GM21423 (cell line): ENCODE measurements around the gene CC2D2A.
"Not testable (repeated sequence)": the region's sequence is repeated elsewhere in the genome, so short reads cannot be mapped to it uniquely, and the experiment has no call there.

Experiments
- ATAC-seq: cut with Tn5 transposase; IDR thresholded peaks from one replicate; pipeline ENCODE4 v1.9.1; 2021; ENCODE audit warnings: mild to moderate bottlenecking, moderate library complexity; ENCODE audit not compliant: unreplicated experiment

CC2D2A gene

DNA sequence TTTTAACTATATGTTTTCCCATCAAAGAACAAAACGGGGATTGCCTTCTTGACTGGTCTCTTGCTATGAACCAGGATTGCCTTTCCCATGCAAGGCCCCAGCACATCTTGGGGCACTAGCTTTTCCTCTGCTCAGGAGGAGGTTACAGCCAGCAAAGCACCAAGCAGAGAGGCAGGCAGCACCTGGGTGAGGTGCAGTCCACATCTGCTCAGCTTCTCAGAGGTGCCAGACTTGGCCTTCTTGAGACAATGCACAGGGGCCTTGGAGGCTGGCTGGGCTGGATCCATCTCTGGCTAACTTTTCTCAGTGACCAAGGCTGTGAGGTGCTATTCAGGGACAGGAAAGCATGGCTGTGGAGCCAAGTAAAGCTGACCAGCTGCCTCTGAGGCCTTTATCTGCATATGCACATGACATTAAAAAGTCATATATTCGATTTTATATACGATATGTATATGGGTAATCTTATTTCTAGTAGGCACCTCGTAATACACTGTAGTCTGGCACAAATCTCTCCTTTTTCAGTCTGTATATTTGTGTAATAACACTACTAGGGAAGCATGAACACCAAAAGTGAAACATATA, 86.9 kb downstream of the CC2D2A start:
- no peak for ATAC-seq

DNA sequence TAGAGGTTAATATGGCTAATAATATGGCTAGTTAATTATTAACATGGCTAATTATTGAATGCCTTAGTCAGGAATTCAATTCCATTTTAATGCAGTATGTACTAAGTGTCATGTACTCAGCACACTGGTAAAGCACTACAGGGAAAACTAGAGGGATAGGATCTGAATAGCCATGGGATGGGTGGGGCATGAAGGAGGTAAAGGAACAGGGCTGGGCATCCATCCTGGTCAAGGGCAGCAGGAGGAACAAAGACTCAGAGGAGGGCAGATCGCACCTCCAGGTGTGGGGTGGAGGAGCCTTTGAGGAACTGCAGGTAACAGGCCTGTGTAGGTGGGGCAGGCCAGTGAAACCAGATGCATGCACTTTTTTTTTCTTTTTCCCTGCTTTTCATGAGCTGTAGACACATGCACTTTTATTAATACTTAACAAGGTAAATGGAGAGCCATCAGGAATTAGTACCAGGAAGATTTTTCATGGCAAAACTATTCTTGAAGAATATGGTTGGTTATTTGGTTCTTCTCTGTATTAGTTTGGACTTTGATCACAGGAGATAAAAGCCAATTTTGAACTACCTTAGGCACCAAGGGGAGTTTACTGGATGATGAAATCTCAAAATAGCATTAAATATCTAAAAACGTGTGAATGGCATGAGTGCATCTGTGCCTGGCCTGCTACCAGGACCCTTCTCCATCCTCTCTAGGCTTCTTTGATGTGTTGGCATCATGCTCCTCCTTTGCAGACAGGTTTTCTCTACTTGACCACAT, 88.3 kb downstream of the CC2D2A start:
- ATAC-seq: no peak

DNA sequence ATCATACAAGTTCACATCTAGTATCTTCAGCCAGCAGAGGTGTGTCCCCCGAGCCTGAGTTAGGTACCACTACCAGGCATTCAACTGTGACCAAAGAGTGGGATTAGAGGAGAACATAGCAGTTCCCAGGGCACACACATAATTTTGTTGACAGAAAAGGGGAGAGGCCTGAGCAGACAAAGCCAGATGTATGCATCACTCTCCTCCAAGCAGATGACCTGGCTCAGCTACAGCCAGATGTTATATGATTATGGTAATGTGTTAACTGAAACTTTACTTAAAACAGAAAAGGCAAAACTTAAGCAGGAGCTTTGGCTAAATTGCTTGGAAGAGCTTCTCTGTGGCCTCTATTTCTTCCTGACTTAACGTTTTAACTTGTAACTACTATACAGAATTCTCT, 88.9 kb downstream of the CC2D2A start:
- no peak for ATAC-seq

DNA sequence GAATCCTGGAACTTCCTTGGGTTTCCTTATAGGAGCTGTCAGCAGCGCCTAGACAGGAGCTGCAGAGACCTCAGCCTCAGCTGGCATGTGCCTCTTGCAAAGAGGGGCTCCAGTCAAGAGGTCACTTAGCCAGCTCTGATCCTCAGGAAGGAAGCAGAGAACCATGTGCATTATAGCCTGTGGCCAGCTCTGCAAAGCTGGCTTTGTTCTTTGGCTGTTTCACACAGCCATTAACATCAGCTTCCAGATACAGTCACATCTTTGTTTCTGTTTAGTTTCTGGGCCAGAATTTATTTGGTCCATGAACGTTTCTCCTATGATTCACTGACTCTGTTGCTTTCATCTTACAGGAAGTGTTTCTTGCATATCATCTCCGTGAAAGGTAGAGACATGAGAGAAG, 92.4 kb downstream of the CC2D2A start:
- ATAC-seq: no peak

DNA sequence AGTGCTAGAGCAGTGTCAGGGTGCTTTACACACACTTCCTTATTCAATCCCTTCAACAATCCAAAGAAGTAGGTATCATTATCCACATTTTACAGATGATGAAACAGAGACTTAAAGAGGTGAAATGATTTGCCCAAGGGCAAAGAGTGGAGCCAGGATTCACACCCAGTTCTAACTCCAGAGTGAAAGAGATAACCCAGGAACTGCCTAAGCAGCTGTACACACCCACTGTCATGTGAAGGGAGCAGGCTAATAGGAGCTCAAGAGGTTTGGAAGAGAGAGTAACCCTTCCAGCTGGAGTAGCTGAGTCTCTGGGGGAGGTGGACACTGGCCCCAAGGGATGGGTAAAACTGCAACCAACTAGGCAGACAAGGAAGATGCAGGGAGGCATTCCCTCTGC, 92.9 kb downstream of the CC2D2A start:
- ATAC-seq: no peak

DNA sequence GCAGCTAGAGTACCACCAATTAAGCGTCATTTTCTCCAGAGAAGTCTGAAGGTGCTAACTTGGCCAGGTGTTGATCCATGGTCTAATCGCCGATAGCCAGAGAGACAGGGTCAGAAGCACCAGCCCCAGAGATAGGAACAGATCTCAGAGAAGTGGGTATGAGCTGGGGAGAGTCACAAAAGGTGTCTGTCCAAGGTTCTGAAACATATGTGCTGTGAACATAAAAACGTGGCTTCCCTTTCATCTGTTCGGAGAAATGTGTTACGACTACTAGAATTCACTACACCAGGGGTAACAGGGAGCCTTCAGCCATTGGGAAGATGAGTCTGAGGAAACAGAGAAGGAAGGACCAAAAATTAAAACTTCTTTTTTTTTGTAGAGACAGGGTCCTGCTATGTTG, 94.2 kb downstream of the CC2D2A start:
- no peak for ATAC-seq

DNA sequence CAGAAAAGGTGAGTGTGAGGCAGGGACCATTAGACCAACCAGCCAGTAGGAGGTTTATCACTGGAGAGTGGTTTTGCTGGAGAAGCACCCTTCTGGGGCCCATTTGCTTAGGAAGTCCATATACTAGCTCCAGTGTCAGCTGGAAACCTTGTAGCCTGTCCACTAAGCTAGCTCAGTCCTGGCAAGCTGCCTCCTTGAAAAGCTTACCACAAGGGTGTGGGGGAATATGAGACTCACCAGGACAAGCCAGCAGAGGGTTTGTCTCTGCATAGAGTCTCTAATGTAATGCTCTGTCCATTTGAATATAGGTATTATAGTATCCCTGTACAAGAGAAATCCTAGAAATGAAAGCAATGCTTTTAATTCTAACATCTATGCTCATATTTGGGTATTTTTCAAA, 99.1 kb downstream of the CC2D2A start:
- ATAC-seq: no peak

DNA sequence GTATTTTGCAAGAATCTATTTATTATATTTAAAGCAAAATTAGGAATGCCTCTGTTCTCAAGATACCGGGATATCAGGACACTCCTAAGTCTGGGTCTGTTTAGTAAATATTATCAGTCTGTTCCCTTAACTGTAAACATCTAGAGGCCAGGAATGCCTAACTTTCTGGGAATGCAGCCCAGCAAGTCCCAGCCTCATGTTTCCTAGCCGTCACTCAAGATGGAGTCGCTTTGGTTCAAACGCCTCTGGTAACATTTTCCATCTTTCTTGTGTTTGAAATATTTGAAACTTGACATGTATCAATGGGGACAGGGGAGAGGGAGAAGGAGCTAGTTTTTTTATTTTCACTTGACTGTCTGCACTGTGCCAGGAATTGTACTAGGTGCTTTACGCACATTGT, 100.1 kb downstream of the CC2D2A start:
- no peak for ATAC-seq

DNA sequence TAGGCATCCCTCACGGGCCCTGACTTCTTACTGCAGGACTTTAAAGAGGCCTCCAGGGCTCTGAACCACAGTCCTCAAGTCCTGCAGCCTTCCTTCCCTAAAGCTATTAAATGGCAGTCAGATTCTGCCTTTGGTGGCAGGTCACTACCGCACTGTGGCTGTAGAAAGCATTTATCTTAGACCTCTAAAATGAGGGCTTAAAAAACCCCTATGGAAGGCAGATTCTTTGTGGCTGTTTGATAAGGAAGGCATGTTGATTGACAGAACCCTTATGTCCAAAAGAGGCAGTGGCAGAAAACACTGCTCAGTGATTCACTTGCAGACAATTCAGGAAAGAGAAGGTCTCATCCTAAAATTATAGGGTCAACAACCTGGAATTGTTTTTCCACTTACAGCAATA, 106.3 kb downstream of the CC2D2A start:
- no peak for ATAC-seq

DNA sequence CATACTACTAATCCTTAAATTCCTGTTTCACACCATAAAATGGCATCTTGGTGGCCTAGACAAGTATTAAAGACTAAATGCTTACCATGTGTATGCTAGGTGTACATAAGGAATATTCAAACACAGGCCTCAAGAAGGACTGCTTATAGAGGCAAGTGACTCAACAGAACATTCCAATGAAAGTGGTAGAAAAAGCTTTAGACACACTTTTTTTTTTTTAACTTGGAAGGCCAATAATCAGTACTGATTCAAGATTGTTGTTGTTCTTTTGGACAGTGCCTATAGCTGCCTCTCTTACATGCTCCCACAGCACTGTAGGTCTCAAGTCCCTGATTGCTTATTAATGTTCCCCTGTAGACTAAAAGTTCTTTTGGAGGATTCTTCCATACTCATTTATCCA, 107.8 kb downstream of the CC2D2A start:
- ATAC-seq: no peak

DNA sequence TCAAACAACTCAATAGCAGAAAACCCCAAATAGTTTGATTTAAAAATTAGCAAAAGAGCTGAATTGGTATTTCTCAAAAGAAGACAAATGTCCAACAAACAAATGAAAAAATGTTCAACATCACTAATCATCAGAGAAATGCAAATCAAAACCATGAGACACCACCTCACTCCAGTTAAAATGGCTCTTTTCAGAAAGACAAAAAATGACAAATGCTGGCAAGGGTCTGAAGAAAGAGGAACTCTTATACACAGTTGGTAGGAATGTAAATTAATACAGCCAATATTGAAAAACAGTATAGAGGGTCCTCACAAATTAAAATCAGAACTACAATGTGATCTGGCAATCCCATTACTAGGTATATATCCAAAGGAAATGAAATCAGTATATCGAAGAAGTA, 115.1 kb downstream of the CC2D2A start:
- no peak for ATAC-seq

DNA sequence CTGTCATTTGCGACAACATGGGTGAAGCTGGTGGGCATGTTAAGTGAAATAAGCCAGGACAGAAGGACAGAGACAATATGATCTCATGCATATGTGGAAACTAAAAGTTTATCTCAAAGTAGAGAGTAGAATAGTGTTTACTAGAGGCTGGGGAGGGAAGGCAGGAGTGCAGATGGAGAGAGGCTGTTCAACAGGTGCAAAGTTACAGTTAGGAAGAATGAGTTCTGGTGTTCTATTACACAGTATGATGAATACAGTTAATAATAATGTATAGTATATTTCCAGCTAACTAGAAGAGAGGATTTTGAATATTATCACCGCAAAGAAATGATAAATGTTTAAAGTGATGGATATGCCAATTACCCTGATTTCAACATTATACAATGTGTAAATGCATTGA, 115.6 kb downstream of the CC2D2A start:
- ATAC-seq: no peak

DNA sequence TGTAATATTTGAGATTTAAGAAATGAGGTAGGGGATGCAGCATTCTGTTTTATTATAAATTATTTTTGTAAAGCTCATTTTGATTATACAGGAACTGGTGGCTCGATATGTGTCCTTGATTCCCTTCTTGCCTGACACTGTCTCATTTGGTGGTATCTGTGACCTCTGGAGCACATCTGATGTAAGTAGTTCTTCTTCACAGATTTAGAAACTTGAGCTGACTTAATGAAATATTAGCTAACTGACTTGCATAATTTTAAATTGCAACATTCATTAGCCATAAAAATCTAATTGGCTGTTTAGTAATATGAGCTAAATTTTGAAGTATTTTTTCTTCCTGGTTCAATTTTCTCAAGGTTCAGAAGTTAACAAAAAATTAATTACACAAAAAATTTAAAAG, 116.4 kb downstream of the CC2D2A start:
- ATAC-seq: no peak

DNA sequence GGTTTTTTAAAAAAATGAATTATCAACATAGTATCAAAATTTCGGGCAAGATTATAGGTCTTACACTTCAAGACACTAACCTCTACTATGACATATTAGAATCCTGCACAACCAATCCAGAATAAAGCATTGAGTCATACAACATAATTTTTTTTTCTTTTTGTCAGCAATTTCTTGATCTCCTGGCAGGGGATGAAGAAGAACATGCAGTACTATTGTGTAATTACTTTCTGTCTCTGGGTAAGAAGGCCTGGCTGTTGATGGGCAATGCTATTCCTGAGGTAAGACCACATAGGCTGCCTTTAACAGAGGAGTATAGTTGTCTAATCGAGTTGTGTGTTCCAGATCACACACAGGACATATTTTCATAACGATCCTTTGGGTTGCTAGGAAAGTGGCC, 118.0 kb downstream of the CC2D2A start:
- no peak for ATAC-seq

DNA sequence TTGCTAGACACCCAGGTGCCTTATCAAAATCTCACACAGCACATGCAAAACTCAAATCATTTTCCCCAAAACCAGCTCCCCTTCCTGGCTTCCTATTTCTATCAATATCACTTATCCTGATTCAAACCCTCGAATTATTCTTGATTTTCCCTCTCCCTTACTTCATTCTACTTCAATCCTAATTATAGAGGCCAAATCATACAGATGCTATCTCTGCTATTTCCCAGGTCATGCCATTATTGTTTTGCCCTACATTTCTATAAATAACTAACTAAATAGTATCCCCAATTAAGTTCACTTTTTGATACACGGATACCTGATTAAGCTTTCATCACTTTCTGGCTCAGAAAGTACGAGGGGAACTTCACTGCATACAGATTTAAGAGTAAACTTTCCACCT, 123.1 kb downstream of the CC2D2A start:
- no peak for ATAC-seq

DNA sequence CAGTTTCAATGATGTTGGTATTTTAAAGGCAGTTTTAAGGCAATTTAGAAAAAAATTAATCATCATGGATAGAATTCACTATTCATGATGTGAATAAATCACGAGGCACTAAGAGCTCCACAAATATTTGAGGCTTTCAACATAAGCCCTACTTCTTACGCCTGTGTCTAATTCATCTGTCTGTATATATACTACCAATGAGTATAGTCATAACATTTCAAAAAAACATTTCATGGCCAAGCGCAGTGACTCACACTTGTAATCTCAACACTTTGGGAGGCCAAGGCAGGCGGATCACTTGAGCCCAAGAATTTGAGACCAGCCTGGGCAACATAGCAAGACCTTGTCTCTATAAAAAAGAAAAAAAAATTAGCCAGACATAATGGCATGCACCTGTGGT, 129.0 kb downstream of the CC2D2A start:
- no peak for ATAC-seq

DNA sequence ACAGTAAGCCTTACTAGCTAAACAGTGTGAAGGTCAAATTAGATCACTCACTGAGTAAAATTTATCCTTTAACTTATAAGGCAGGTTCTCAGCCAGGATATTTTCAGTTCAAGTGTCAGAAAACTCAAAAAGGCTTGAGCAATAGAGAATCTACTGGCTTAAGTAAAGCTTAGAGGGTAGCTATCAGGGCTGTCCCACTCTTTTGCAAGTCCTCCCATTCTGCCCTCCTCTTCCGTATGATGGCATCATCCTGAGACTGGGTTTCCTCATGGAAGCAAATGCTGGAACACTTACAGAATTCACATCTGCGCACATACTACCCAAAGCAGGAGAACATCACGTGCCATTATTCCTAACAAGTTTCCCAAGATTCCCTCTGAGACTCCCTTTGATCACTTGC, 130.5 kb downstream of the CC2D2A start:
- ATAC-seq: no peak

DNA sequence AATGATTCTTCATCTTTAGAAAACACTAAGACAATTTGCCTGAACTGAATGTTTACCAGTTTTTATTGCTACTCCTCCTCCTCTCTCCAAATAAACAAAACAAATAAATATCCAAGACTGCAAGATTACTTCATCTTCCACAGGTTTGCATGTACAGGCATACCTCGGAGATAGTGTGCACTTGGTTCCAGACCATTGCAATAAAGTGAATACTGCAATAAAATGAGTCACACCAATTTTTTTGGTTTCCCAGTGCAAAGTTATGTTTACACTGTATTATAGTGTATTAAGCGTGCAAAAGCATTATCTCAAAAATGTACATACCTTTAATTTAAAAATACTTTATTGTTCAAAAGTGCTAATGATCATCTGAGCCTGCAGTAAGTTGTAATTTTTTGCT, 132.2 kb downstream of the CC2D2A start:
- ATAC-seq: no peak

DNA sequence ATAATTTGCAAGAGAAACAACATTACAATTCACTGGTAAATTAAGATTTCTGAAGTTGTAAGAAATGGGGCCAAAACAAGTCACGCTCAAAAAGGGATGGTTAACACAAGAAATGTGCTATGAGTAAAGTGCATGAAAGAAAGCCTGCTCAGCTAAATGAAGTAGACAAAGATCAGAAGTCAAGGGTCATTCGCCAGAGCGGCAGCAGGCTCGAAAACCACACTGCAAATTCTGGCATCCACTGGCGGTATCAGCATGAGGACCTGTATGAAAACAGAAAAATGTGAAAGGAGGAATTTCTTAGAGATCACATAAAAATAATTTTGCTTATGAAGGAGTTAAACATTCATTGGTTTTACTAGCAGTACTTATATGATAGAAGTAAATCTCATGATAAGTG, 135.9 kb downstream of the CC2D2A start:
- ATAC-seq: no peak

DNA sequence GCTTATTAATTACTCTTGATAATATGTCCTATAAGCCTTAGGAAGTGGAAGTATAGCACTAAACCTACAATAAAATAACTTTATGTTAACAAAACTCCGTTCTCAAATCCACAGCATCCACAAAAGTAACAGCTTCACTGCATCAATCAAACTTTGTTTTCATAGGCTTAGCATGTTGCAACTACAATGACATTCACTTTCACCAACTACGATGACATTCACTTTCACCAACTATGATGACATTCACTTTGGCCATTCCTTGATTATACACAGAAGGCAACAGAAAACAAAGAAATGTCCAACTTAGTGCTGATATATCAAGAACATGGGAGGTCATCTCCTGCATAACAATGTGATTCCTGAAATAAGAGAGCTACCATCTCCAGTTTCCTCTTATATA, 141.2 kb downstream of the CC2D2A start:
- ATAC-seq: no peak

DNA sequence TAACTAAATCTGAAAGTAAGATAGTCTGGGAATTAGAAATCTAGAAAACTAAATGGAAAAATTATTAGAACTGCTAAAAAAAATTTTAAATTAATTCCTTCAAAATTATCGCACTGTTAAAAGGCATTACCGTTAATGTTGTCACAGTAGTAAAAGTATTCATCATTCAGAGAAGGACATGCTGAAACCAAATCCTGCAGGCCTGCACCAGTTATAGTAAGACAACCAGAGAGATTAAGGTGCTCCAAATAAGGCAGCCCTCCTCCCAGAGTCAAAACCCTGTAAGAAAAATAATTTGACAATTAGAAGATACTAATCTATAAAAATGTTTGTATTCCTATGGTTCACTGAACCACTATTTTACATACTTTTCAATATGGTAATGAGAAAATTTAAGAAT, 142.5 kb downstream of the CC2D2A start:
- ATAC-seq: no peak

DNA sequence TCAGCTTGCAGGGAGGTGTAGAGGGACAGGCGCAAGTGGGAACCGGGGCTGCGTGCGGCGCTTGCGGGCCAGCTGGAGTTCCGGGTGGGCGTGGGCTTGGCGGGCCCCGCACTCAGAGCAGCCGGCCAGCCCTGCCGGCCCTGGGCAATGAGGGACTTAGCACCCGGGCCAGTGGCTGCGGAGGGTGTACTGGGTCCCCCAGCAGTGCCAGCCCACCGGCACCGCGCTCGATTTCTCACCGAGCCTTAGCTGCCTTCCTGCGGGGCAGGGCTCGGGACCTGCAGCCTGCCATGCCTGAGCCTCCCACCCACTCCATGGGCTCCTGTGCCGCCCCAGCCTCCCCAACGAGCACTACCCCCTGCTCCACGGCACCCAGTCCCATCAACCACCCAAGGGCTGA, 145.2 kb downstream of the CC2D2A start:
- not testable (repeated sequence) for ATAC-seq

DNA sequence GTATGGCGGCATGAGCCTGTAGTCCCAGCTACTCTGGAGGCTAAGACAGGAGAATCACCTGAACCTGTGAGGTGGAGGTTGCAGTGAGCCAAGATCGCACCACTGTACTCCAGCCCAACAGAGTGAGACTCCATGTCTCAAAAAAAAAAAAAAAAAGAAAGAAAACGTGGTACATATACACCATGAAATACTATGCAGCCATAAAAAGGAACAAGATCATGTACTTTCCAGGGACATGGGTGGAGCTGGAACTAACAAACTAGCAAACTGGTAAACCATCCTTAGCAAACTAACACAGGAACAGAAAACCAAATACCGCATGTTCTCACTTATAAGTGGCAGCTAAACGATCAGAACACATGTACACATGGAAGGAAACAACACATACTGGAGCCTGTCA, 147.7 kb downstream of the CC2D2A start:
- not testable (repeated sequence) for ATAC-seq
